Ishikawa (cell line): Measurements from ENCODE around the gene VPS25.

ENCODE experiments used
- CEBPB ChIP-seq: IDR thresholded peaks from 2 replicates; pipeline ENCODE4 v1.6.1; 2012
- EGR1 ChIP-seq: IDR thresholded peaks from 2 replicates; pipeline ENCODE4 v1.6.1; 2012
- EP300 ChIP-seq: IDR thresholded peaks from 2 replicates; pipeline ENCODE4 v1.6.1; 2012; ENCODE audit warnings: borderline replicate concordance
- FOXM1 ChIP-seq: IDR thresholded peaks from 2 replicates; pipeline ENCODE4 v1.6.1; 2012; ENCODE audit warnings: low read depth, borderline replicate concordance
- RAD21 ChIP-seq: IDR thresholded peaks from 2 replicates; pipeline ENCODE4 v1.6.1; 2012; ENCODE audit warnings: low read depth
- REST ChIP-seq: IDR thresholded peaks from 2 replicates; pipeline ENCODE4 v1.6.1; 2012; ENCODE audit warnings: low read depth, mild to moderate bottlenecking
- TCF12 ChIP-seq: IDR thresholded peaks from 2 replicates; pipeline ENCODE4 v1.6.1; 2012; ENCODE audit warnings: low read depth
- TEAD4 ChIP-seq: IDR thresholded peaks from 2 replicates; pipeline ENCODE4 v1.6.1; 2012
- YY1 ChIP-seq: IDR thresholded peaks from 2 replicates; pipeline ENCODE4 v1.6.1; 2012; ENCODE audit warnings: low read depth
- ZBTB7A ChIP-seq: IDR thresholded peaks from 2 replicates; pipeline ENCODE4 v1.6.1; 2012; ENCODE audit warnings: low read depth
- TF ChIP-seq, protein P1 (sequence below): IDR thresholded peaks from 2 replicates; pipeline ENCODE4 v1.6.1; 2012

DNA sequence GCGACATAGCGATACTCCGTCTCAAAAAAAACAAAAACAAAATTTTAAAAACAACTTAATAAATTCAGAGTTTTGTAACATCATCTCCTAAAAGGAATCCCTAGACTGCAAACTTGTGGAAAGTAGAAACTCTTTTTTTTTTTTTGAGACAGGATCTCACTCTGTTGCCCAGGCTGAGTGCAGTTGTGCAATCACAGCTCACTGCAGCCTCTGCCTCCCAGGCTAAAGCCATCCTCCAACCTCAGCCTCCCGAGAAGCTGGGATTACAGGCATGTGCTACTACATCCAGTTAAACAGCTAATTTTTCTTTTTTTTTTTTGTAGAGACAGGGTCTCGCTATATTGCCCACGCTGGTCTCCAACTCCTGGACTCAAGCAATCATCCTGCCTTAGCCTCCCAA, 48.1 kb upstream of the VPS25 start:
- TF ChIP-seq EGR1 = no peak
- TF ChIP-seq CEBPB = 0 out of 2 replicates have a peak, but pooled peaks have one; percentile 19
- TF ChIP-seq REST = no peak
- no peak for TF ChIP-seq TCF12
- TF ChIP-seq EP300 = no peak
- TF ChIP-seq RAD21 = no peak
- no peak for TF ChIP-seq YY1
- no peak for TF ChIP-seq TEAD4
- TF ChIP-seq FOXM1 = no peak
- TF ChIP-seq, protein P1, sequence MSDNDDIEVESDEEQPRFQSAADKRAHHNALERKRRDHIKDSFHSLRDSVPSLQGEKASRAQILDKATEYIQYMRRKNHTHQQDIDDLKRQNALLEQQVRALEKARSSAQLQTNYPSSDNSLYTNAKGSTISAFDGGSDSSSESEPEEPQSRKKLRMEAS = no peak
- TF ChIP-seq ZBTB7A = no peak
